Sciatic nerve (tissue), 2 donors: ENCODE results near the gene CD164. TPM values are rescaled to one million over a fixed set of nuclear protein-coding genes. Genes with fewer than 3 reads are reported as not detected.

Source experiments
- ATAC-seq: fragments of 200-7000 bp; cut with Tn5 transposase; one replicate; pipeline ENCODE4 v1.9.1; 2020; ENCODE audit warnings: mild to moderate bottlenecking, moderate library complexity
- DNase-seq: peaks from one replicate; pipeline ENCODE4 v3.0.0-alpha.2; 2020; ENCODE audit warnings: low spot score
- intact Hi-C: fragments of 100-400 bp; cut with DNase I; formaldehyde crosslinking; loops from one replicate; pipeline ENCODE4 v1.14.2; 2022
- total RNA-seq: library from RNA; stranded (reverse); fragmentation: NEBNext Ultra II Directional; extraction: Animal tissue kit (Norgen Biotek cat#: 25700); gene quantifications from one replicate; pipeline ENCODE4 v1.2.1, GENCODE V29; 2021
- donor health status: DM: no; HTN: no; CAD: no.
- donor health status: DM: no; HTN: no; CAD: no.

Gene CD164
- total RNA-seq, 1 donor from 2014 or later, result 175 TPM

DNA sequence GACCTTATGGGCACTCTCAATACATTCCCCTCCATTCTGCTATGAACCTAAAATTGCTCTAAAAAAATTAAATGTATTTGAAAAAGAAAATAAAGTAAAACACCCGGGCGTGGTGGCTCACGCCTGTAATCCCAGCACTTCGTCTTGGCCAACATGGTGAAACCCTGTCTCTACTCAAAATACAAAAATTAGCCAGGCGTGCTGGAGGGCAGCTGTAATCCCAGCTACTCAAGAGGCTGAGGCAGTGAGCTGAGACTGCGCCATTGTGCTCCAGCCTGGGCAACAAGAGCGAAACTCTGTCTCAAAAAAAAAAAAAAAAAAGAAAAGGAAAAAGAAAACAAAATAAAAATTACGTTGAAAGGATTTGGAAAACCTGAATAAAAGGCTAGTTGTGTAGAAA lies 60.5 kb downstream of the CD164 start:
- intact Hi-C loops, result no loop called here
- no peak for ATAC-seq
- DNase-seq, result no peak

- DNase-seq (no peak), ATAC-seq (no peak)
- intact Hi-C loops, result no loop called here
These were observed 62.2 kb downstream of the CD164 start for GRCh38 chr6:109320072-109320471.

DNA sequence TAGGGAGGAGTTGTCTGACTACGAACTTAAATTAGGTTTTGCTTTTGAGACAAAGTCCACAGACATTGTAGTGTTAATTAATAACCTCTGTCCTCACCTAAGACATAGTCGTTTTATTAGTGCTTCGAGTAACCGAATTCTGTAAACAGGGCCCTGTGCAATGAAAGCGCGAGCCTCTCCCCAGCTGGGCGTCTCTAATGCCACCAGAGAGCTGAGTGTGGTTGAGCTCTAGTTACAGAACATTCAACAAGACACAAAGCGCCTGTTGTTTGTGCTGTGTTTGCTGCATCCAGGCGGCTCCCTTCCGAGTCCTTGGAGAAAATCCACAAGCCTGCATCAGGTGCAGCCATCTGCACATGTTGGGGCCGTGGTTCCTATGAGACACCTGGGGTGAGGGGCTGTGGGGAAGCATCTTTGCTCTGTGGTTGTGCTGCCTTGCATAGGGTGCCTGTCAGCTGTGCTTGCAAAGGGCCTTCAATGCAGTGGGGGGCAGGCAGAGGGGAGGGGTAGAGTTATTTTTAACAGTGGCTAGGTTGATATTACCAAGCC lies 63.9 kb downstream of the CD164 start:
- no peak for DNase-seq
- intact Hi-C loops, result no loop called here
- ATAC-seq, result peak; percentile 91

- intact Hi-C loops, result no loop called here
- DNase-seq (no peak), ATAC-seq (no peak)
These were observed 65.4 kb downstream of the CD164 start for GRCh38 chr6:109316909-109317308.

Other genes with a start within 250 kb of the CD164 start
- gene PPIL6, start 58.2 kb upstream of the CD164 start, total RNA-seq, result 7.1 TPM
- gene SMPD2, start 58.3 kb upstream of the CD164 start, total RNA-seq, result 11.7 TPM
- 53.9 TPM for gene MICAL1, start 73.3 kb upstream of the CD164 start, total RNA-seq
- gene ZBTB24, start 100.8 kb upstream of the CD164 start, total RNA-seq, result 9.9 TPM